Fibroblast of mammary gland (primary cell): ENCODE results near the gene PHPT1.
A peak's percentile ranks its signal among the peaks of the same experiment; 100 is the strongest.

ENCODE experiments used
- DNase-seq: peaks from one replicate; pipeline ENCODE4 v3.0.0-alpha.2; 2010; ENCODE audit warnings: low read depth
- H3K4me3 ChIP-seq: 2 replicates; pipeline ENCODE4 v1.5.1; 2011; ENCODE audit warnings: low read depth, mild to moderate bottlenecking, low read length, moderate library complexity; ENCODE audit not compliant: control insufficient read depth
- TF ChIP-seq, protein P1 (sequence below): conservative IDR thresholded peaks from 2 replicates; pipeline ENCODE4 v1.5.1; 2011; ENCODE audit warnings: low read depth, low read length, inconsistent platforms; ENCODE audit not compliant: control insufficient read depth, insufficient read depth

Gene PHPT1

DNA sequence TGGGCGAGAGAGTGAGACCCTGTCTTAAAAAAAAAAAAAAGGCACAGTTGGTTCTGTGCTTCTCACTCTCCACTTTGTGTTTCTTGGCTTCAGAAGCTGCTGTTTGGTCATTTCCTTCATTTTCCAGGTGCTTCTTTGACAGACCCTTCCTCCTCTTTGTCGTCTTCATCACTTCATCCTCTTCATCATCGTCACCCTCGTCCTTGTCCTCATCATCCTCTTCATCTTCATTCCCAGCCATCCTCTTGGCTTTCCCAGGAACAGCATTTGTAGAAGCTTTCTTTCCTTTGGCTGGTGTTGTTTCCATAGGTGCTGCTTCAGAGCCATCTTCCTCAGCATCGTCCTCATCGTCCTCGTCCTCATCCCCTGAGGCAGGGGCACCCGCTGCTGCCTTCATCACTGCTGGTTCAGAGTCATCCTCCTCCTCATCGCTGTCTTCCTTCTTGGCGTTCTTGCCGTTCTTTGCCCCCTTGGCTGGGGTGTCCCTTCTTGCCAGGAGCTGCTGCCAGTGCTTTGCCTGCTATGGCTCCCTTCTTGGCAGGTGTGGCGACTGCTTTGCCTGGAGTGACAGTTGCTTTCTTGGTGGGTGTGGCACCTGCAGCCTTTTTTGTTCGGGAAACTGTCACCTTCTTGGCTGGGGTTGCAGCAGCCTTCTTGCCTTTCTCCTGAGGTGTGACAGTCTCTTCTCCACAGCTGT is 34.3 kb upstream of the PHPT1 start:
- no peak overlapping the region for H3K4me3 ChIP-seq
- TF ChIP-seq, protein P1, sequence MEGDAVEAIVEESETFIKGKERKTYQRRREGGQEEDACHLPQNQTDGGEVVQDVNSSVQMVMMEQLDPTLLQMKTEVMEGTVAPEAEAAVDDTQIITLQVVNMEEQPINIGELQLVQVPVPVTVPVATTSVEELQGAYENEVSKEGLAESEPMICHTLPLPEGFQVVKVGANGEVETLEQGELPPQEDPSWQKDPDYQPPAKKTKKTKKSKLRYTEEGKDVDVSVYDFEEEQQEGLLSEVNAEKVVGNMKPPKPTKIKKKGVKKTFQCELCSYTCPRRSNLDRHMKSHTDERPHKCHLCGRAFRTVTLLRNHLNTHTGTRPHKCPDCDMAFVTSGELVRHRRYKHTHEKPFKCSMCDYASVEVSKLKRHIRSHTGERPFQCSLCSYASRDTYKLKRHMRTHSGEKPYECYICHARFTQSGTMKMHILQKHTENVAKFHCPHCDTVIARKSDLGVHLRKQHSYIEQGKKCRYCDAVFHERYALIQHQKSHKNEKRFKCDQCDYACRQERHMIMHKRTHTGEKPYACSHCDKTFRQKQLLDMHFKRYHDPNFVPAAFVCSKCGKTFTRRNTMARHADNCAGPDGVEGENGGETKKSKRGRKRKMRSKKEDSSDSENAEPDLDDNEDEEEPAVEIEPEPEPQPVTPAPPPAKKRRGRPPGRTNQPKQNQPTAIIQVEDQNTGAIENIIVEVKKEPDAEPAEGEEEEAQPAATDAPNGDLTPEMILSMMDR: no peak
- no peak for DNase-seq

GRCh38 chr9:136815422-136815782 is 33.8 kb upstream of the PHPT1 start:
- DNase-seq: no peak
- H3K4me3 ChIP-seq: no peak overlapping the region
- TF ChIP-seq, protein P1: no peak

- TF ChIP-seq, protein P1: no peak
- peak overlapping the region; percentile 16 for H3K4me3 ChIP-seq
- peak; percentile 20 for DNase-seq
Measured at GRCh38 chr9:136820971-136821825, 28.0 kb upstream of the PHPT1 start.

GRCh38 chr9:136821826-136822544 is 27.2 kb upstream of the PHPT1 start:
- TF ChIP-seq, protein P1: no peak
- no peak overlapping the region for H3K4me3 ChIP-seq
- no peak for DNase-seq

GRCh38 chr9:136823136-136824046 is 25.8 kb upstream of the PHPT1 start:
- H3K4me3 ChIP-seq: no peak overlapping the region
- no peak for DNase-seq
- TF ChIP-seq, protein P1: no peak
